Osteoblast (primary cell): ENCODE results near the gene TPCN1. TPM values are rescaled to one million over a fixed set of nuclear protein-coding genes. Genes with fewer than 3 reads are reported as not detected.

Experiments
- DNase-seq: peaks from one replicate; pipeline ENCODE4 v3.0.0; 2011; ENCODE audit warnings: low spot score, mixed read lengths; ENCODE audit not compliant: insufficient read length; ENCODE audit errors: missing footprints
- H2AFZ ChIP-seq: 2 replicates; pipeline ENCODE4 v1.6.0; 2011; ENCODE audit warnings: mild to moderate bottlenecking, low read length
- H3K27ac ChIP-seq: 2 replicates; pipeline ENCODE4 v1.5.1; 2011; ENCODE audit warnings: mild to moderate bottlenecking, low read depth, low read length, moderate library complexity
- H3K27me3 ChIP-seq: 2 replicates; pipeline ENCODE4 v1.6.0; 2012; ENCODE audit warnings: mild to moderate bottlenecking, control low read depth, inconsistent platforms, low read length, moderate library complexity; ENCODE audit not compliant: insufficient read depth
- H3K36me3 ChIP-seq: 2 replicates; pipeline ENCODE4 v1.5.1; 2011; ENCODE audit warnings: mild to moderate bottlenecking, low read length, control low read depth, moderate library complexity; ENCODE audit not compliant: insufficient read depth
- H3K4me1 ChIP-seq: 2 replicates; pipeline ENCODE4 v1.5.1; 2011; ENCODE audit warnings: mild to moderate bottlenecking, low read length, control low read depth, moderate library complexity; ENCODE audit not compliant: insufficient read depth
- H3K4me2 ChIP-seq: 2 replicates; pipeline ENCODE4 v1.6.0; 2011; ENCODE audit warnings: mild to moderate bottlenecking, low read length; ENCODE audit not compliant: insufficient read depth
- H3K4me3 ChIP-seq: fragments of 200-600 bp; sonication (generic); 3 replicates; pipeline ENCODE4 v1.5.1; 2012; ENCODE audit warnings: mild to moderate bottlenecking, low read length, inconsistent platforms; ENCODE audit not compliant: insufficient read depth
- H3K79me2 ChIP-seq: 2 replicates; pipeline ENCODE4 v1.6.0; 2012; ENCODE audit warnings: mild to moderate bottlenecking, low read length, control low read depth, inconsistent platforms; ENCODE audit not compliant: insufficient read depth
- H3K9me3 ChIP-seq: 2 replicates; pipeline ENCODE4 v1.5.1; 2011; ENCODE audit warnings: low read depth, low read length, control low read depth
- H4K20me1 ChIP-seq: 2 replicates; pipeline ENCODE4 v1.6.0; 2012; ENCODE audit warnings: mild to moderate bottlenecking, low read length, control low read depth; ENCODE audit not compliant: insufficient read depth
- total RNA-seq: library from RNA; depleted of rRNA; stranded (reverse); fragments of >200 nt; gene quantifications from 2 replicates; pipeline ENCODE4 v1.2.3, GENCODE V29; 2012
- TF ChIP-seq, protein P1 (sequence below): IDR thresholded peaks from 2 replicates; pipeline ENCODE4 v1.5.1; 2011; ENCODE audit warnings: mild to moderate bottlenecking, low read depth, low read length, moderate library complexity; ENCODE audit errors: extremely low read depth

The TPCN1 gene
- total RNA-seq, 1 donor, result 25.7 TPM

DNA sequence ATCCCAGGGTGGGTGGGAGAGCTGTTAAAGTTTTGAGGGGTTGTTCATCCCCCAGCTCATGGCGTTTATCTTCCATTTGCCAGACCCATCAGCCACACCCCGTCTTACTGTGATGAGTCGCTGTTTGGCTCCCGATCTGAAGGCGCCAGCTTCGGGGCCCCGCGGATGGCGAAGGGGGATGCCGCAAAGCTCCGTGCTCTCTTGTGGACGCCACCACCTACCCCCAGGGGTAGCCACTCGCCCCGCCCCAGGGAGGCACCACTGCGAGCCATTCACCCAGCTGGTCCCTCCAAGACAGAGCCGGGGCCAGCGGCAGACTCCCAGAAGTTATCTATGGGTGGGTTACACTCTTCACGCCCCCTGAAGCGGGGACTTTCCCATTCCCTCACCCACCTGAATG lies 30.0 kb upstream of the TPCN1 start:
- TF ChIP-seq, protein P1, sequence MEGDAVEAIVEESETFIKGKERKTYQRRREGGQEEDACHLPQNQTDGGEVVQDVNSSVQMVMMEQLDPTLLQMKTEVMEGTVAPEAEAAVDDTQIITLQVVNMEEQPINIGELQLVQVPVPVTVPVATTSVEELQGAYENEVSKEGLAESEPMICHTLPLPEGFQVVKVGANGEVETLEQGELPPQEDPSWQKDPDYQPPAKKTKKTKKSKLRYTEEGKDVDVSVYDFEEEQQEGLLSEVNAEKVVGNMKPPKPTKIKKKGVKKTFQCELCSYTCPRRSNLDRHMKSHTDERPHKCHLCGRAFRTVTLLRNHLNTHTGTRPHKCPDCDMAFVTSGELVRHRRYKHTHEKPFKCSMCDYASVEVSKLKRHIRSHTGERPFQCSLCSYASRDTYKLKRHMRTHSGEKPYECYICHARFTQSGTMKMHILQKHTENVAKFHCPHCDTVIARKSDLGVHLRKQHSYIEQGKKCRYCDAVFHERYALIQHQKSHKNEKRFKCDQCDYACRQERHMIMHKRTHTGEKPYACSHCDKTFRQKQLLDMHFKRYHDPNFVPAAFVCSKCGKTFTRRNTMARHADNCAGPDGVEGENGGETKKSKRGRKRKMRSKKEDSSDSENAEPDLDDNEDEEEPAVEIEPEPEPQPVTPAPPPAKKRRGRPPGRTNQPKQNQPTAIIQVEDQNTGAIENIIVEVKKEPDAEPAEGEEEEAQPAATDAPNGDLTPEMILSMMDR, result no peak
- no peaks in the 10 kb centered on the region for H3K27me3 ChIP-seq
- H4K20me1 ChIP-seq, result peaks cover 4% of the 10 kb centered on the region
- H3K4me1 ChIP-seq, result peaks cover 26% of the 10 kb centered on the region
- H3K4me3 ChIP-seq, result no peak overlapping the region
- no peak for DNase-seq
- no peaks in the 10 kb centered on the region for H3K9me3 ChIP-seq
- H3K79me2 ChIP-seq, result peaks cover 13% of the 10 kb centered on the region
- H3K4me2 ChIP-seq, result no peak overlapping the region
- no peak overlapping the region for H3K27ac ChIP-seq
- H2AFZ ChIP-seq, result no peak overlapping the region
- peaks cover 16% of the 10 kb centered on the region for H3K36me3 ChIP-seq

- TF ChIP-seq, protein P1, result no peak
- H3K27me3 ChIP-seq, result no peaks in the 10 kb centered on the region
- H3K36me3 ChIP-seq, result peaks cover 7% of the 10 kb centered on the region
- peaks cover 25% of the 10 kb centered on the region for H3K4me1 ChIP-seq
- H4K20me1 ChIP-seq, result no peaks in the 10 kb centered on the region
- peak; percentile 94 for DNase-seq
- peak overlapping the region; percentile 49 for H2AFZ ChIP-seq
- peak overlapping the region; percentile 89 for H3K27ac ChIP-seq
- no peak overlapping the region for H3K4me3 ChIP-seq
- H3K4me2 ChIP-seq, result peak overlapping the region; percentile 62
- H3K79me2 ChIP-seq, result no peaks in the 10 kb centered on the region
- H3K9me3 ChIP-seq, result no peaks in the 10 kb centered on the region
These were observed 26.3 kb upstream of the TPCN1 start for GRCh38 chr12:113194971-113195391.

- TF ChIP-seq, protein P1, result no peak
- Histone ChIP-seq H3K9me3 (no peaks in the 10 kb centered on the region), H3K4me2 (no peak overlapping the region), H2AFZ (no peak overlapping the region), H3K4me3 (no peak overlapping the region), H4K20me1 (no peaks in the 10 kb centered on the region), H3K36me3 (peaks cover 7% of the 10 kb centered on the region), H3K27me3 (no peaks in the 10 kb centered on the region), H3K79me2 (no peaks in the 10 kb centered on the region), H3K4me1 (peaks cover 25% of the 10 kb centered on the region), H3K27ac (peak overlapping the region; percentile 89)
- DNase-seq, result no peak
These were observed 25.7 kb upstream of the TPCN1 start for GRCh38 chr12:113195598-113195997.

DNA sequence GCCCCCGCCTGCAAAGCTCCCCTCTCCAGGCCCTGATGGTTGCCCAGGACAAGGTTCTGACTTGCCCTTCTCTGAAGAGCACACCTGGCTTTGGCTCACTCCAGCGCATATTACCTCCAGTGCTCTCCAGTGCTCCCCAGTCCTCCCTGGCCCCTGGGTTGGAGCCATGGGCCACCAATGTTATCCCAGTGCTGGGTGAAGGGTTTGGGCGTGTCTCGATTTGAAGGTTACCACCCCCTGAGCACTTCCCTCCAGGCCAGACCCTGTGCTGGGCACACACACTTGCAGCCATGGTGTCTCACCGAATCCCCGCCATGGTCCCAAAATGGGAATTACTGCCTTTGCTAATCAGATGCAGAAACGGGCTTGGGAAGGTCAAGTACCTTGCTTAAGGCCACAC lies 24.7 kb upstream of the TPCN1 start:
- Histone ChIP-seq H2AFZ (no peak overlapping the region), H3K9me3 (no peaks in the 10 kb centered on the region), H3K27ac (no peak overlapping the region), H3K4me3 (no peak overlapping the region), H3K79me2 (no peaks in the 10 kb centered on the region), H3K4me2 (no peak overlapping the region), H3K27me3 (no peaks in the 10 kb centered on the region), H3K4me1 (peaks cover 25% of the 10 kb centered on the region), H4K20me1 (no peaks in the 10 kb centered on the region), H3K36me3 (peaks cover 3% of the 10 kb centered on the region)
- no peak for DNase-seq
- TF ChIP-seq, protein P1, result no peak
